H9 (cell line): ENCODE results near the gene WNT6. TPM values are rescaled to one million over a fixed set of nuclear protein-coding genes. Genes with fewer than 3 reads are reported as not detected.

Experiments used
- DNase-seq: peaks from one replicate; pipeline ENCODE4 v3.0.0-alpha.2; 2017
- H2AFZ ChIP-seq: one replicate; pipeline ENCODE4 v1.6.1; 2013; ENCODE audit warnings: mild to moderate bottlenecking, low read length, control low read depth, moderate library complexity
- H2AK5ac ChIP-seq: 2 replicates; pipeline ENCODE4 v1.6.1; 2013; ENCODE audit warnings: low read length, control low read depth, mixed read lengths; ENCODE audit not compliant: insufficient read length
- H2BK120ac ChIP-seq: one replicate; pipeline ENCODE4 v1.6.1; 2013; ENCODE audit warnings: low read depth, mild to moderate bottlenecking, low read length, control low read depth, inconsistent platforms; ENCODE audit not compliant: poor library complexity, severe bottlenecking
- H2BK12ac ChIP-seq: 2 replicates; pipeline ENCODE4 v1.6.1; 2013; ENCODE audit warnings: low read length, control low read depth, mixed read lengths, low read depth; ENCODE audit not compliant: insufficient read length
- H2BK15ac ChIP-seq: 2 replicates; pipeline ENCODE4 v1.6.1; 2013; ENCODE audit warnings: low read depth, low read length, control low read depth
- H2BK20ac ChIP-seq: one replicate; pipeline ENCODE4 v1.6.1; 2013; ENCODE audit warnings: low read depth, mild to moderate bottlenecking, low read length, control low read depth, inconsistent platforms; ENCODE audit not compliant: poor library complexity, severe bottlenecking
- H2BK5ac ChIP-seq: 2 replicates; pipeline ENCODE4 v1.6.1; 2013; ENCODE audit warnings: low read length, control low read depth, mixed read lengths; ENCODE audit not compliant: insufficient read length
- H3K14ac ChIP-seq: 2 replicates; pipeline ENCODE4 v1.6.1; 2013; ENCODE audit warnings: low read length, control low read depth; ENCODE audit not compliant: insufficient read depth
- H3K18ac ChIP-seq: 2 replicates; pipeline ENCODE4 v1.6.1; 2013; ENCODE audit warnings: low read depth, mild to moderate bottlenecking, mixed read lengths, low read length, control low read depth; ENCODE audit not compliant: insufficient read length
- H3K23ac ChIP-seq: 2 replicates; pipeline ENCODE4 v1.6.1; 2013; ENCODE audit warnings: low read length, control low read depth, mixed read lengths, low read depth; ENCODE audit not compliant: insufficient read length
- H3K23me2 ChIP-seq: 2 replicates; pipeline ENCODE4 v1.6.1; 2013; ENCODE audit warnings: low read depth, mild to moderate bottlenecking, mixed read lengths, low read length, control low read depth; ENCODE audit not compliant: insufficient read length, poor library complexity, severe bottlenecking
- H3K27ac ChIP-seq: 2 replicates; pipeline ENCODE4 v1.5.1; 2013; ENCODE audit warnings: low read length, control low read depth, mixed read lengths, low read depth; ENCODE audit not compliant: insufficient read length
- H3K27me3 ChIP-seq: 2 replicates; pipeline ENCODE4 v1.6.1; 2013; ENCODE audit warnings: low read length, control low read depth, inconsistent platforms; ENCODE audit not compliant: insufficient read depth
- H3K4ac ChIP-seq: 2 replicates; pipeline ENCODE4 v1.6.1; 2013; ENCODE audit warnings: low read depth, mild to moderate bottlenecking, control low read depth, inconsistent platforms, low read length, moderate library complexity
- H3K4me1 ChIP-seq: 2 replicates; pipeline ENCODE4 v1.6.1; 2013; ENCODE audit warnings: low read length, control low read depth, inconsistent platforms; ENCODE audit not compliant: insufficient read depth
- H3K4me2 ChIP-seq: 2 replicates; pipeline ENCODE4 v1.6.1; 2013; ENCODE audit warnings: low read length, control low read depth, mixed read lengths; ENCODE audit not compliant: insufficient read length, insufficient read depth
- H3K56ac ChIP-seq: 2 replicates; pipeline ENCODE4 v1.6.1; 2013; ENCODE audit warnings: low read depth, mild to moderate bottlenecking, mixed read lengths, low read length, control low read depth; ENCODE audit not compliant: insufficient read length
- H3K79me1 ChIP-seq: 2 replicates; pipeline ENCODE4 v1.6.1; 2013; ENCODE audit warnings: low read depth, mild to moderate bottlenecking, moderate library complexity, low read length, control low read depth, inconsistent platforms; ENCODE audit not compliant: insufficient read depth, poor library complexity, severe bottlenecking
- H3K79me2 ChIP-seq: 2 replicates; pipeline ENCODE4 v1.6.1; 2013; ENCODE audit warnings: low read length, control low read depth, inconsistent platforms; ENCODE audit not compliant: insufficient read depth
- H3K9ac ChIP-seq: 2 replicates; pipeline ENCODE4 v1.6.1; 2013; ENCODE audit warnings: low read length, control low read depth, mixed read lengths; ENCODE audit not compliant: insufficient read length; ENCODE audit errors: extremely low read depth
- H3K9me3 ChIP-seq: one replicate; pipeline ENCODE4 v1.6.1; 2013; ENCODE audit warnings: low read depth, low read length, inconsistent platforms; ENCODE audit not compliant: control insufficient read depth
- H3T11ph ChIP-seq: one replicate; pipeline ENCODE4 v1.6.1; 2013; ENCODE audit warnings: mild to moderate bottlenecking, low read length, control low read depth, inconsistent platforms
- H4K20me1 ChIP-seq: one replicate; pipeline ENCODE4 v1.6.1; 2013; ENCODE audit not compliant: control insufficient read depth, insufficient read length, insufficient read depth
- H4K5ac ChIP-seq: 2 replicates; pipeline ENCODE4 v1.6.1; 2013; ENCODE audit warnings: low read depth, mild to moderate bottlenecking, mixed read lengths, low read length, control low read depth; ENCODE audit not compliant: insufficient read length
- H4K8ac ChIP-seq: replicated peaks from 2 replicates; pipeline ENCODE4 v1.6.1; 2013; ENCODE audit warnings: low read length, control low read depth, mixed read lengths, low read depth; ENCODE audit not compliant: insufficient read length
- H4K91ac ChIP-seq: 2 replicates; pipeline ENCODE4 v1.6.1; 2013; ENCODE audit warnings: low read depth, mild to moderate bottlenecking, moderate library complexity, mixed read lengths, low read length, control low read depth; ENCODE audit not compliant: insufficient read length
- H3K27ac Mint-ChIP-seq, 3 experiments: 2 replicates in 2 of 3; 3 replicates in 1 of 3; pipeline ENCODE4 v1.8.0; 2020 to 2021; ENCODE audit warnings: mixed read lengths in 3 of 3, mild to moderate bottlenecking in 1 of 3, moderate library complexity in 1 of 3
- H3K27me3 Mint-ChIP-seq: 2 replicates; pipeline ENCODE4 v1.8.0; 2021; ENCODE audit warnings: low read depth, mild to moderate bottlenecking, moderate library complexity, mixed read lengths
- H3K36me3 Mint-ChIP-seq, 3 experiments: 2 replicates in 2 of 3; 3 replicates in 1 of 3; pipeline ENCODE4 v1.8.0; 2020 to 2021; ENCODE audit warnings: low read depth in 3 of 3, mixed read lengths in 3 of 3; ENCODE audit not compliant: insufficient read depth in 1 of 3
- H3K4me1 Mint-ChIP-seq, 2 experiments: 2 replicates each; pipeline ENCODE4 v1.8.0; 2020; ENCODE audit warnings: mixed read lengths in 2 of 2
- H3K4me3 Mint-ChIP-seq, 2 experiments: 2 replicates in 1 of 2; 3 replicates in 1 of 2; pipeline ENCODE4 v1.8.0; 2020 to 2021; ENCODE audit warnings: mild to moderate bottlenecking in 2 of 2, mixed read lengths in 2 of 2, moderate library complexity in 1 of 2
- H3K9me3 Mint-ChIP-seq, 2 experiments: 2 replicates in 1 of 2; 3 replicates in 1 of 2; pipeline ENCODE4 v1.8.0; 2020; ENCODE audit warnings: mild to moderate bottlenecking in 2 of 2, mixed read lengths in 2 of 2, moderate library complexity in 1 of 2
- WGBS: extraction: QIAGEN DNeasy Blood & Tissue Kit; methylation state at CpG from one replicate; pipeline ENCODE4 v1.1.7; 2013; ENCODE audit warnings: missing lambda C conversion rate, low lambda C conversion rate, mixed read lengths; ENCODE audit not compliant: insufficient read length; ENCODE audit errors: extremely low coverage; 5-methylcytosine and 5-hydroxymethylcytosine counted together
- total RNA-seq: library from RNA; stranded (reverse); gene quantifications from 2 replicates; pipeline ENCODE4 v1.2.1, GENCODE V29; 2021
- TF ChIP-seq, protein P1 (sequence below): fragments of 200-600 bp; sonication (generic); conservative IDR thresholded peaks from 3 replicates; pipeline ENCODE4 v1.8.0; 2021; ENCODE audit warnings: antibody characterized with exemption, mild to moderate bottlenecking

Gene WNT6
- total RNA-seq, 1 experiment from 2014 or later: not detected

DNA sequence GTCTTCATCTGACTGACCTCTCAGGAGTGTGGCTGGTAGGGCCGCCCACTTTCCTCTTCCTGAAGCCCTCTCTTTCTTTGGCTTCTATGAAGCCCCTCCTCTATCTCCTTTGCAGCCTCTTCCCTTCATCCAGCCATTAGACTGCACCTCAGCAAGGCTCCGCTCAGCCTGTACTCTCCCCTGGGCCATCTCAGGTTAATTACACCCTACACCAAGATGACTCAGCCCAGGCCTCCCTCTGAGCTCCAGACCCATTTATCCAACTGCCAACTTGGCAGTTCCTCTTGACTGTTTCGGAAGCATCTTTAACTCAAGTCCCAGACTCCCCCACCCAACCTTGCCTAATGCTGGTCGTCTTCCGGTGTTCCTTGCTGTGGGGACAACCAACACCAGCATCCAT lies 5.8 kb upstream of the WNT6 start:
- Histone ChIP-seq H2BK12ac (no peak overlapping the region), H2AFZ (no peak overlapping the region), H2BK5ac (no peak overlapping the region), H3K18ac (no peak overlapping the region), H2AK5ac (no peak overlapping the region), H3K23me2 (no peaks in the 10 kb centered on the region), H3K4me2 (peak overlapping the region; percentile 10), H3K27ac (no peak overlapping the region), H3K9ac (no peak overlapping the region), H4K20me1 (no peaks in the 10 kb centered on the region), H3K14ac (no peak overlapping the region), H3K4ac (no peak overlapping the region), H3K79me1 (no peaks in the 10 kb centered on the region), H4K5ac (no peak overlapping the region), H3K79me2 (no peaks in the 10 kb centered on the region), H2BK15ac (no peak overlapping the region), H4K91ac (no peak overlapping the region), H2BK120ac (no peak overlapping the region), H3K56ac (no peak overlapping the region), H3T11ph (no peak overlapping the region), H2BK20ac (no peak overlapping the region), H3K27me3 (peaks cover 55% of the 10 kb centered on the region), H3K4me1 (no peaks in the 10 kb centered on the region; the same call in 1 of the 2 replicates), H4K8ac (no peak overlapping the region), H3K23ac (no peak overlapping the region), H3K9me3 (no peaks in the 10 kb centered on the region)
- H3K27me3 Mint-ChIP-seq: peaks cover 68% of the 10 kb centered on the region
- DNase-seq: no peak
- H3K4me1 Mint-ChIP-seq: peaks cover 21 to 48% of the 10 kb centered on the region in 2 experiments
- no peaks in the 10 kb centered on the region for H3K36me3 Mint-ChIP-seq
- H3K27ac Mint-ChIP-seq: no peak overlapping the region
- no CpG with 5 or more reads among the region's 5 CpGs for WGBS
- no peak overlapping the region; a peak in 1 of 5 replicates for H3K4me3 Mint-ChIP-seq
- TF ChIP-seq, protein P1, sequence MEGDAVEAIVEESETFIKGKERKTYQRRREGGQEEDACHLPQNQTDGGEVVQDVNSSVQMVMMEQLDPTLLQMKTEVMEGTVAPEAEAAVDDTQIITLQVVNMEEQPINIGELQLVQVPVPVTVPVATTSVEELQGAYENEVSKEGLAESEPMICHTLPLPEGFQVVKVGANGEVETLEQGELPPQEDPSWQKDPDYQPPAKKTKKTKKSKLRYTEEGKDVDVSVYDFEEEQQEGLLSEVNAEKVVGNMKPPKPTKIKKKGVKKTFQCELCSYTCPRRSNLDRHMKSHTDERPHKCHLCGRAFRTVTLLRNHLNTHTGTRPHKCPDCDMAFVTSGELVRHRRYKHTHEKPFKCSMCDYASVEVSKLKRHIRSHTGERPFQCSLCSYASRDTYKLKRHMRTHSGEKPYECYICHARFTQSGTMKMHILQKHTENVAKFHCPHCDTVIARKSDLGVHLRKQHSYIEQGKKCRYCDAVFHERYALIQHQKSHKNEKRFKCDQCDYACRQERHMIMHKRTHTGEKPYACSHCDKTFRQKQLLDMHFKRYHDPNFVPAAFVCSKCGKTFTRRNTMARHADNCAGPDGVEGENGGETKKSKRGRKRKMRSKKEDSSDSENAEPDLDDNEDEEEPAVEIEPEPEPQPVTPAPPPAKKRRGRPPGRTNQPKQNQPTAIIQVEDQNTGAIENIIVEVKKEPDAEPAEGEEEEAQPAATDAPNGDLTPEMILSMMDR: no peak
- peaks cover 0 to 3% of the 10 kb centered on the region in 2 experiments; a peak in 1 of 5 replicates for H3K9me3 Mint-ChIP-seq
